Measurements from ENCODE around the gene PSMD11.

- no peak for TF ChIP-seq CTCF (IDR thresholded peaks at IDR 0.05)
- TF ChIP-seq TCF7L2 (IDR thresholded peaks at IDR 0.05; ENCODE audit: low read depth, low read length) = no peak
- TF ChIP-seq REST (IDR thresholded peaks at IDR 0.05; ENCODE audit: insufficient read depth in 1 of 2, low read depth in 2 of 2, low read length in 1 of 2) = no peak
- TF ChIP-seq POLR2AphosphoS5 (IDR thresholded peaks at IDR 0.05; ENCODE audit: low read depth, low read length) = no peak
- TF ChIP-seq SIN3A (IDR thresholded peaks at IDR 0.05; ENCODE audit: borderline replicate concordance, insufficient read depth, low read depth, low read length) = no peak
Measured at GRCh38 chr17:32523017-32523680, 78.8 kb downstream of the PSMD11 start.

All from Panc1 (cell line).